Inflammatory macrophage treated with lipopolysaccharide for 4 hours (primary cell): Measurements from ENCODE around the gene CCT6B.

Source experiments
- DNase-seq: peaks from one replicate; pipeline ENCODE4 v3.0.0-alpha.2; 2020

CCT6B gene

DNA sequence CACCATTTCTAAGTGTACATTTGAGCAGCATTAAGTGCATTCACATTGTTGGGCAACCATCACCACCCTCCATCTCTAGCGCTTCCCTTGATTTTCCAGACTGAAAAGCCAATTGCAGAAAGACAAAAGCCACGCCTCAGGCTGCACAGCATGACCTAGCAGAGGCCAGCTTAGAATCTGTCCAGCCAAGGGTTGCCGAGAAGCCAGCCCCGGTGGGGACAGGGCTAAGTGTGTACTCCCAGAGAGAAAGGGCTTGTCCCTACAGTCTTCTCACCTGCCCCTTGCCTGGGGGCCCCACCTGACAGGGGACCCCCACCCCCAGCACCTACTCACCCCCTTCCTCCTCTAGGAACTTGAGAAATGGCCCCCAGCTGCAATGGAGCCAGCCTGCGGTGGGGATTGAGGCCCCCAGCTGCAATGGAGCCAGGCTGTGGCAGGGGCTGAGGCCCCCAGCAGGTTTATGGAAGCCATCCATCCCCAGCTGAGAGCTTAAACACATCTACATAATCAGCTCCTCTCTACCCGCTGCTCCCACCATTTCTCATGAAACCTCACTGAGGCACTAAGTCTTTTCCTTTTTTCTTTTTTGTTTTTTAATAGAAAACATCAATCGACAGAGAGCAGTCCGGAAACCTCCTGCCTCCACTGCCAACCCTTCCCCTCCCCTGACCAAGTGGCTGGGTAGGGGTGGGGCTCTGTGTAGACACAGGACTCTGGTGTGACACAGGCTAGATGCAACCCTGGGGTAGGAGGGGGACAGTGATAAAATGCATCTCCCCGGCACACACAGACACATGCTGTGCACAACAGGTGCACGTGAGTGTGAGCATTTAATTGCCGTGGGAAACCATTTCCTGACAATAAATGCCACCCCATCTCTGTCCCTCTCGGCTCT, 77.9 kb downstream of the CCT6B start:
- no peak for DNase-seq

GRCh38 chr17:34879146-34879545, 82.1 kb downstream of the CCT6B start:
- no peak for DNase-seq
